ENCODE results near the gene SSC4D.

DNA sequence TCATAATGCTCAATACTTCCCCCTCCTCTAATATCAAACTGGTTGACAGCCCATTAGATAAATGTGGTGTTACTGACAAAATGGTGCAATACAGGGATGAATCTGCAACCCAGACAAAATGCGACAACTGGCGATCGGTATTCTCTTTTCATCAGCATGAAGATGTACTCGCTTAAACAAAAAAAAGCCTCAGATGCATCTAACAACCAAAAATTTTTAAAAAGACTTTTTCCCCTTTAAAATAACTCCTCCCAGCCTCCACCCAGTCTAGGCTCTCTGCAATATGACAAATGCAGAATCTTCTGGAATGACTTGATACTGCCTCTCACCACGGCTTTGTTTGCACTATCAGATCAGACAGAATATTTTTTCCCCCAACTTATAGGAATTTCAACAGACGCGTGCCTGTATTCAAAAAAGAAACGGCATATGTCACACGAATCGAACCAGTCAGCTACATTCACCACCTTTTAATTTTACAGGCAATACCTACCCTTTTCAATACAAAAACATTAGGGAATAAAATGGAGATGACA lies 52.0 kb downstream of the SSC4D start:
- TF ChIP-seq, protein P1, sequence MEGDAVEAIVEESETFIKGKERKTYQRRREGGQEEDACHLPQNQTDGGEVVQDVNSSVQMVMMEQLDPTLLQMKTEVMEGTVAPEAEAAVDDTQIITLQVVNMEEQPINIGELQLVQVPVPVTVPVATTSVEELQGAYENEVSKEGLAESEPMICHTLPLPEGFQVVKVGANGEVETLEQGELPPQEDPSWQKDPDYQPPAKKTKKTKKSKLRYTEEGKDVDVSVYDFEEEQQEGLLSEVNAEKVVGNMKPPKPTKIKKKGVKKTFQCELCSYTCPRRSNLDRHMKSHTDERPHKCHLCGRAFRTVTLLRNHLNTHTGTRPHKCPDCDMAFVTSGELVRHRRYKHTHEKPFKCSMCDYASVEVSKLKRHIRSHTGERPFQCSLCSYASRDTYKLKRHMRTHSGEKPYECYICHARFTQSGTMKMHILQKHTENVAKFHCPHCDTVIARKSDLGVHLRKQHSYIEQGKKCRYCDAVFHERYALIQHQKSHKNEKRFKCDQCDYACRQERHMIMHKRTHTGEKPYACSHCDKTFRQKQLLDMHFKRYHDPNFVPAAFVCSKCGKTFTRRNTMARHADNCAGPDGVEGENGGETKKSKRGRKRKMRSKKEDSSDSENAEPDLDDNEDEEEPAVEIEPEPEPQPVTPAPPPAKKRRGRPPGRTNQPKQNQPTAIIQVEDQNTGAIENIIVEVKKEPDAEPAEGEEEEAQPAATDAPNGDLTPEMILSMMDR (conservative IDR thresholded peaks at IDR 0.05): no peak
- TF ChIP-seq ZFX (IDR thresholded peaks at IDR 0.05): no peak
